ENCODE data around the gene CAT. TPM values are rescaled to one million over a fixed set of nuclear protein-coding genes. Genes with fewer than 3 reads are reported as not detected.

CAT gene
- total RNA-seq, 1 donor from 2014 or later: 51.8 TPM

DNA sequence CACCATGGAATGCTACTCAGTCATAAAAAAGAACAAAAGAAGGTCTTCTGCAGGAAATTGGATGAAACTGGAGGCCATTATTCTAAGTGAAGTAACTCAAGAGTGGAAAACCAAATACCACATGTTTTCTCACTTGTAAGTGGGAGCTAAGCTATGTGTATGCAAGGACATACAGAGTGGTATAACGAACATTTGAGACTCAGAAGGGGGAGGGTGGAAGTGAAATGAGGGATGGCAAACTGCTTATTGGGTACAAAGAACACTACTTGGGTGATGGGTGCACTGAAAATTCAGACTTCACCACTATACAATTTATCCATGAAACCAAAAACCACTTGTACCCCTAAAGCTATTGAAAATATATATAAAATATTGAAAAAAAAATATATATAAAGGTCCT lies 13.4 kb upstream of the CAT start:
- H3K27me3 Mint-ChIP-seq: peaks cover 5% of the 10 kb centered on the region
- no peak for DNase-seq (ENCODE audit: low spot score, unreplicated experiment)

DNA sequence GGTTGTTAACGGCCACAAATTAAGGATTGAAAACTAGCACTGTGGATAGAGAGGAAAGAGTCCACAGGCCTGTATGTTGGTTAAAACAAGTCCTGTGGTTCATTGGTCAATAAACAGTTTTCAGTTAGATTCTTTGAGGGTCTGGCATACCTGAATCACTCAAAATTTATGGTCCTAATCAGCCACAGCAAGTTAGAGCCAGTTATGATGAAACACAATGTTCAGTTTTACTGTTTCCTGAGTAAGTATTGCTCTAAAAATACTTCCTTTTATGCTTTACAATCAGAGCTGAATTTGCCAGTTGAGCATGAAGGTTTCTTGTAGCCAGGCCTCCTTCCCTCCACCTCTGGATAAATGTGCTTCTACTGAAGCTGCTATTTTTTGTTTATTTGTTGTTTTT lies 12.9 kb upstream of the CAT start:
- peaks cover 6% of the 10 kb centered on the region for H3K4me1 Mint-ChIP-seq (ENCODE audit: low read depth)
- H3K27me3 Mint-ChIP-seq: peaks cover 3% of the 10 kb centered on the region
- no peak overlapping the region for H3K27ac Mint-ChIP-seq

More for the DNA sequence above, 13.4 kb upstream of the CAT start:
- Mint-ChIP-seq H3K36me3 (ENCODE audit: insufficient read depth) (no peaks in the 10 kb centered on the region), H3K9me3 (ENCODE audit: low read depth) (no peaks in the 10 kb centered on the region), H3K27ac (no peak overlapping the region), H3K4me3 (ENCODE audit: low read depth) (no peak overlapping the region), H3K4me1 (ENCODE audit: low read depth) (peaks cover 6% of the 10 kb centered on the region)
- TF ChIP-seq, protein P1, sequence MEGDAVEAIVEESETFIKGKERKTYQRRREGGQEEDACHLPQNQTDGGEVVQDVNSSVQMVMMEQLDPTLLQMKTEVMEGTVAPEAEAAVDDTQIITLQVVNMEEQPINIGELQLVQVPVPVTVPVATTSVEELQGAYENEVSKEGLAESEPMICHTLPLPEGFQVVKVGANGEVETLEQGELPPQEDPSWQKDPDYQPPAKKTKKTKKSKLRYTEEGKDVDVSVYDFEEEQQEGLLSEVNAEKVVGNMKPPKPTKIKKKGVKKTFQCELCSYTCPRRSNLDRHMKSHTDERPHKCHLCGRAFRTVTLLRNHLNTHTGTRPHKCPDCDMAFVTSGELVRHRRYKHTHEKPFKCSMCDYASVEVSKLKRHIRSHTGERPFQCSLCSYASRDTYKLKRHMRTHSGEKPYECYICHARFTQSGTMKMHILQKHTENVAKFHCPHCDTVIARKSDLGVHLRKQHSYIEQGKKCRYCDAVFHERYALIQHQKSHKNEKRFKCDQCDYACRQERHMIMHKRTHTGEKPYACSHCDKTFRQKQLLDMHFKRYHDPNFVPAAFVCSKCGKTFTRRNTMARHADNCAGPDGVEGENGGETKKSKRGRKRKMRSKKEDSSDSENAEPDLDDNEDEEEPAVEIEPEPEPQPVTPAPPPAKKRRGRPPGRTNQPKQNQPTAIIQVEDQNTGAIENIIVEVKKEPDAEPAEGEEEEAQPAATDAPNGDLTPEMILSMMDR (IDR thresholded peaks at IDR 0.05; ENCODE audit: unreplicated experiment): no peak

DNA sequence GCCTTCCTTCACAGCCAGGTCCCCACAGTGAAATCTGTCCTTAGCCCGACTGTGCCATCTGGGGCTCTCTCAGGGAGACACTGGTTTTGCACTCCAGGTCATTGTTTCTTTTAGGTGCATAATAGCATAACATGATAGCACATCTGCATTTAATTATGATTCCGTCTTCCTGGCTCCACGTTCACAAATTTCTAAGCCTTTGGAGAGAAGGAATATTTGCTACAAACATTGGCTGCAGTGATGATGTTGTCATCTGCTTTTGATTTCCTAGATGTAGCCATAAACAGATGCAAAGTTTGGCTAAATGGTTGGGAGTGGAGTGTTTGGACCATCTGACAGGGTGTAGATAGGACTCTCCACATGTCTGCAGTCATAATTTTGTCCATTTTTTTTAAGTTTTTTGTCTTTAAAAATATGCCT lies 12.0 kb upstream of the CAT start:
- no peak for DNase-seq (ENCODE audit: low spot score, unreplicated experiment)
- Mint-ChIP-seq H3K36me3 (ENCODE audit: insufficient read depth) (no peaks in the 10 kb centered on the region), H3K27me3 (peaks cover 3% of the 10 kb centered on the region), H3K4me1 (ENCODE audit: low read depth) (peaks cover 6% of the 10 kb centered on the region), H3K27ac (no peak overlapping the region), H3K9me3 (ENCODE audit: low read depth) (no peaks in the 10 kb centered on the region), H3K4me3 (ENCODE audit: low read depth) (no peak overlapping the region)
- TF ChIP-seq, protein P1 (IDR thresholded peaks at IDR 0.05; ENCODE audit: unreplicated experiment): no peak

More for the DNA sequence above, 12.9 kb upstream of the CAT start:
- no peak for DNase-seq (ENCODE audit: low spot score, unreplicated experiment)
- TF ChIP-seq, protein P1 (IDR thresholded peaks at IDR 0.05; ENCODE audit: unreplicated experiment): no peak
- no peak overlapping the region for H3K4me3 Mint-ChIP-seq (ENCODE audit: low read depth)
- no peaks in the 10 kb centered on the region for H3K36me3 Mint-ChIP-seq (ENCODE audit: insufficient read depth)
- H3K9me3 Mint-ChIP-seq (ENCODE audit: low read depth): no peaks in the 10 kb centered on the region

DNA sequence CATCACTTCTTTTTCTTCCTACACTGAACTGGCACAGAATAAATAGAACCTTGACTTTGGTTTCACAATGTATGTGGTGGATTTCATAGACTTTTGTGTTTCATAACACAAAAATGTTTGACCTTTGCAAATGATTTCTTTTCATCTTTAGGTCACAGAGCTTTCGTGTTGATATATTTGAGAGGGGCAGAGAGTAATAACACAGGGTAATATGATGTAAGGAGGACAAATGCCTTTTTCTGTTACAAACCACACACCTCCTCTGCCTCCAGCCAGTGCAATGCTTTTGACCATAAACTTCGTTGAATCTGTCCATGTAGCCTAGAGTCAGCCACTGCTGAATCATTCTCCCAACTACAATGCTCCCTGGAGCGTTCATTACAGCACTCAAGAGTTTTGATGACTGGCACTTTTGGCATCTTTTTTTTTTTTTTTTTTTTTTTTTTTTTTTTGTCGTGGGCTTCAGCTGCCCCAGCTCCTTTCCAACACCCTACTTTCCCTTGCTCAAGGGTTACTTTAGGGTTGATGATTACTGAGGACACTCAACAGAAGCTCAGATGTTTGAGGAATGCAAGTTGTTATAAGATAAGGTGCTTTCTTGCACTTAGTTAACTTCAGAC lies 11.4 kb upstream of the CAT start:
- no peaks in the 10 kb centered on the region for H3K9me3 Mint-ChIP-seq (ENCODE audit: low read depth)
- peaks cover 8% of the 10 kb centered on the region for H3K27me3 Mint-ChIP-seq
- no peak overlapping the region for H3K27ac Mint-ChIP-seq
- DNase-seq (ENCODE audit: low spot score, unreplicated experiment): no peak
- TF ChIP-seq, protein P1 (IDR thresholded peaks at IDR 0.05; ENCODE audit: unreplicated experiment): no peak
- peaks cover 4% of the 10 kb centered on the region for H3K4me1 Mint-ChIP-seq (ENCODE audit: low read depth)
- no peak overlapping the region for H3K4me3 Mint-ChIP-seq (ENCODE audit: low read depth)
- no peaks in the 10 kb centered on the region for H3K36me3 Mint-ChIP-seq (ENCODE audit: insufficient read depth)

DNA sequence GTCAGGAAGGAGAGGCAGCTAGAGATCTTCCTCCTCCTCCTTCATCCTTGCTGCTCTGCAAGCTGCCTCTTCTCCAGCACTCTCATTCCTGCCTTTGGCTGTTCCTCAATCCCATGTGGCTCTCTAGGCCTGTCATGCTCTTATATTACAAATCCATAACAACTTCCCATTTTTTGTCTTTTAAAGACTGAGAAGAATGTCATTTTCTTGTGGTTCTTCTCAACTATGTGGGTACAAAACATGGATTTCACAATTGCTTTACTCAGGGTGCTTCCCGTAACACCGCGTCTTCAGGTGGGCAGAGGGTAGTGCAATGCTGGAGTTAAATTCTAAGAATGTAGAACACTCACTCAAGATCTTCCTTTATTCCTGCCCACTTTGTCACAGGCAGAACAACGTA lies 6.8 kb upstream of the CAT start:
- Mint-ChIP-seq H3K27me3 (peaks cover 9% of the 10 kb centered on the region), H3K4me1 (ENCODE audit: low read depth) (peaks cover 3% of the 10 kb centered on the region), H3K36me3 (ENCODE audit: insufficient read depth) (no peaks in the 10 kb centered on the region), H3K9me3 (ENCODE audit: low read depth) (no peaks in the 10 kb centered on the region), H3K4me3 (ENCODE audit: low read depth) (no peak overlapping the region), H3K27ac (no peak overlapping the region)
- TF ChIP-seq, protein P1 (IDR thresholded peaks at IDR 0.05; ENCODE audit: unreplicated experiment): no peak
- DNase-seq (ENCODE audit: low spot score, unreplicated experiment): no peak

Data from progenitor cell of endocrine pancreas (in vitro differentiated cells).